Bronchial epithelial cell (primary cell): ENCODE data around the gene LSP1. TPM values are rescaled to one million over a fixed set of nuclear protein-coding genes. Genes with fewer than 3 reads are reported as not detected.
A peak's percentile ranks its signal among the peaks of the same experiment; 100 is the strongest.

Experiments
- DNase-seq: peaks from one replicate; pipeline ENCODE4 v3.0.0-alpha.2; 2010; ENCODE audit warnings: low read depth
- FAIRE-seq: peaks from 2 replicates; lab custom pipeline; 2011; peaks lifted over from hg19 to GRCh38; lab: Jason Lieb, UNC
- H3K27me3 ChIP-seq: 2 replicates; pipeline ENCODE4 v1.5.1; 2011; ENCODE audit warnings: low read length; ENCODE audit not compliant: control insufficient read depth, insufficient read depth
- H3K36me3 ChIP-seq: 2 replicates; pipeline ENCODE4 v1.5.1; 2011; ENCODE audit warnings: low read length; ENCODE audit not compliant: control insufficient read depth, insufficient read depth
- H3K4me3 ChIP-seq: 2 replicates; pipeline ENCODE4 v1.5.1; 2011; ENCODE audit warnings: mild to moderate bottlenecking, low read depth, low read length, control low read depth
- CTCF ChIP-seq: IDR thresholded peaks from 2 replicates; pipeline ENCODE4 v1.5.1; 2011; ENCODE audit warnings: mild to moderate bottlenecking, moderate library complexity, low read length, control low read depth, inconsistent platforms; ENCODE audit not compliant: insufficient read depth, severe bottlenecking
- total RNA-seq: library from RNA; depleted of rRNA; stranded (reverse); fragments of >200 nt; gene quantifications from 2 replicates; pipeline ENCODE4 v1.2.1, GENCODE V29; 2014

The LSP1 gene
- total RNA-seq, 1 donor from 2014 or later, result 0.26 TPM

DNA sequence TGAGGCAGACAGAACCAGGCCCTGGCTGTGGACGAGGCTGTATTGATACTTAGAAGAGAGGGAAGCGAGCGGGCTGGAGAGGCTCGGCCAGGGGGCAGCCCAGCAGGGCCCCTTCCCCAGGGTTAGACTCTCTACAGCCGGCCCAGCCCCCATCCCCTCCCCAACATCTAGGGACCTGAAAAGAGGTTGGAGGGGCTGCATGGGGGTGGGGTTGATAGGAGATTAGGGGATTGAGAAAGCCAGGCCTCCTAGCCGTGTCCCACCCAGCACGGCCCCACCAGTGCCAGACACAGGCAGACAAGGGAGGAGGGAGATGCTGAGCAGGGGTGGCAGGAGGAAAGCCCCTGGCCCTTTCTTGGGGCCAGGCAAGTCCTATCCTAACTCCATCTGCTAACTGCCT is 5.7 kb downstream of the LSP1 start:
- Histone ChIP-seq H3K36me3 (no peaks in the 10 kb centered on the region), H3K4me3 (no peak overlapping the region), H3K27me3 (no peaks in the 10 kb centered on the region)
- no peak for TF ChIP-seq CTCF
- no peak for DNase-seq
- FAIRE-seq, result no peak

DNA sequence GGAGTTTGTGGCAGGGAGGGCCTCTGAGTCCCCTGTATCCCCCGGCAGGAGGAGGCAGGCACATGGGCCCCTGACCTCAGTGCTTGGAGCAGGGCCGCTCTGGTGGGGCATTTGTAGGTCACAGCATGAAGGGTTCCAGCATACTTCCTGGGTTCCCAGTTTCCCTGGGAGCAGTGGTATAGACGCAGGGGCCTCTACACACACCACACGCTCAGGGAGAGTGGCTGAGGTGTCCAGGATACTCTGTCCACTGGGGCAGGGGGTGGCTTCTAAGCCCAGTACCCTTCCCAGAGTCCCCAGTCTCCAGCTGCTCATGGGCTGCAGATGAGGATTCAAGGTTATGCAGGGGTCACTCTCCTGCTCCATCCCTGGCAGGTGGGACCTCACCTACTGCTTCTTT is 6.1 kb downstream of the LSP1 start:
- TF ChIP-seq CTCF, result no peak
- DNase-seq, result no peak
- Histone ChIP-seq H3K36me3 (no peaks in the 10 kb centered on the region), H3K4me3 (no peak overlapping the region), H3K27me3 (no peaks in the 10 kb centered on the region)
- no peak for FAIRE-seq

- TF ChIP-seq CTCF, result no peak
- Histone ChIP-seq H3K36me3 (no peaks in the 10 kb centered on the region), H3K27me3 (no peaks in the 10 kb centered on the region), H3K4me3 (no peak overlapping the region)
- DNase-seq (no peak), FAIRE-seq (no peak)
Measured at GRCh38 chr11:1860108-1860507, 7.2 kb downstream of the LSP1 start.

- no peaks in the 10 kb centered on the region for H3K36me3 ChIP-seq
- DNase-seq (no peak), FAIRE-seq (peak; percentile 36)
- TF ChIP-seq CTCF, result no peak
- H3K4me3 ChIP-seq, result no peak overlapping the region
- no peaks in the 10 kb centered on the region for H3K27me3 ChIP-seq
Measured at GRCh38 chr11:1861435-1862411, 8.8 kb downstream of the LSP1 start.

GRCh38 chr11:1862588-1863351 is 9.9 kb downstream of the LSP1 start:
- H3K36me3 ChIP-seq, result no peaks in the 10 kb centered on the region

More at GRCh38 chr11:1862588-1863351, 9.9 kb downstream of the LSP1 start:
- Histone ChIP-seq H3K27me3 (no peaks in the 10 kb centered on the region), H3K4me3 (no peak overlapping the region)
- peak; percentile 11 for DNase-seq
- no peak for FAIRE-seq
- no peak for TF ChIP-seq CTCF
